Measurements from ENCODE around the gene HERC2. TPM values are rescaled to one million over a fixed set of nuclear protein-coding genes. Genes with fewer than 3 reads are reported as not detected.

HERC2 gene
- total and polyA plus RNA-seq, 2 of the 8 experiments (the other 6 are each of a cell fraction or from before 2014, with no cell fraction given): 83.0 to 88.7 TPM

- Histone ChIP-seq H3K27me3 (replicated peaks in 1 of 4; ENCODE audit: control insufficient read depth in 3 of 4, extremely low read depth in 1 of 4, insufficient read depth in 3 of 4, low read length in 3 of 4) (no peaks in the 10 kb centered on the region), H2BK5ac (ENCODE audit: low read depth, low read length) (no peak overlapping the region), H2AFZ (ENCODE audit: low read length) (no peak overlapping the region), H3K4me1 (replicated peaks in 1 of 4; ENCODE audit: control insufficient read depth in 3 of 4, insufficient read depth in 4 of 4, low read length in 3 of 4) (no peaks in the 10 kb centered on the region; a peak in 1 of 7 replicates), H2BK12ac (ENCODE audit: low read depth, low read length) (no peak overlapping the region), H3K14ac (ENCODE audit: insufficient read length) (no peak overlapping the region), H4K20me1 (replicated peaks in 1 of 2; ENCODE audit: control insufficient read depth in 1 of 2, insufficient read depth in 2 of 2, low read length in 2 of 2) (no peaks in the 10 kb centered on the region), H2BK120ac (replicated peaks; ENCODE audit: low read depth, low read length) (no peak overlapping the region), H3K9ac (replicated peaks in 1 of 4; ENCODE audit: extremely low read depth in 1 of 4, low read depth in 3 of 4, low read length in 3 of 4) (no peak overlapping the region), H3K18ac (ENCODE audit: extremely low read depth, low read length) (no peak overlapping the region), H3K79me1 (ENCODE audit: low read depth, low read length) (no peaks in the 10 kb centered on the region), H2BK15ac (ENCODE audit: low read length) (no peak overlapping the region), H3K9me3 (ENCODE audit: insufficient read depth in 2 of 2, low read depth in 1 of 2, low read length in 1 of 2) (no peaks in the 10 kb centered on the region), H3K79me2 (ENCODE audit: control insufficient read depth in 1 of 2, insufficient read depth in 2 of 2, low read length in 2 of 2) (no peaks in the 10 kb centered on the region), H3K4me2 (ENCODE audit: insufficient read depth in 1 of 2, low read depth in 2 of 2, low read length in 2 of 2) (no peak overlapping the region), H3K4me3 (ENCODE audit: extremely low read depth in 1 of 4, insufficient read depth in 2 of 4, low read depth in 3 of 4, low read length in 4 of 4) (no peak overlapping the region), H3K4ac (replicated peaks; ENCODE audit: insufficient read length, low read depth, low read length) (no peak overlapping the region), H3K56ac (replicated peaks; ENCODE audit: insufficient read length, low read depth, low read length) (no peak overlapping the region), H2BK20ac (ENCODE audit: low read length) (no peak overlapping the region), H4K91ac (replicated peaks; ENCODE audit: insufficient read length, low read length) (no peak overlapping the region), H3K36me3 (ENCODE audit: control insufficient read depth in 2 of 4, insufficient read depth in 4 of 4, low read length in 3 of 4) (no peaks in the 10 kb centered on the region), H3K27ac (ENCODE audit: low read depth, low read length) (no peak overlapping the region), H2AK5ac (ENCODE audit: low read depth, low read length) (no peak overlapping the region), H3K23ac (ENCODE audit: insufficient read length) (no peak overlapping the region), H4K8ac (ENCODE audit: extremely low read depth, insufficient read depth, low read length) (no peak overlapping the region), H3K23me2 (ENCODE audit: low read depth, low read length) (no peaks in the 10 kb centered on the region; the same call in 1 of the 2 replicates), H4K5ac (ENCODE audit: insufficient read length, low read depth, low read length) (no peak overlapping the region)
- FAIRE-seq (no peak), DNase-seq (ENCODE audit: low read depth in 1 of 2, low spot score in 2 of 2) (no peak)
- POLR2A ChIA-PET (ENCODE audit: partially characterized antibody): no interaction called here
- WGBS, 2 experiments (ENCODE audit: extremely low coverage in 1 of 2, insufficient coverage in 1 of 2, insufficient read length in 1 of 2, insufficient replicate concordance in 2 of 2, low coverage in 1 of 2, low lambda C conversion rate in 2 of 2, missing lambda C conversion rate in 1 of 2): 83% methylated on average over 1 of the region's 1 CpG; no CpG with 5 or more reads in 1 of the 2 experiments
- CTCF ChIA-PET (ENCODE audit: partially characterized antibody): no interaction called here
- TF ChIP-seq ATF2 (IDR thresholded peaks at IDR 0.05; ENCODE audit: low read length): no peak
- no peak for TF ChIP-seq HDAC2 (IDR thresholded peaks at IDR 0.05; ENCODE audit: borderline replicate concordance in 1 of 2, low read depth in 2 of 2, low read length in 2 of 2)
- TF ChIP-seq JUND (IDR thresholded peaks at IDR 0.05; ENCODE audit: low read length): no peak
- no peak for TF ChIP-seq EP300 (IDR thresholded peaks at IDR 0.05; ENCODE audit: borderline replicate concordance in 1 of 2, low read depth in 2 of 2, low read length in 2 of 2)
- no peak for TF ChIP-seq CEBPB (IDR thresholded peaks at IDR 0.05; ENCODE audit: low read depth, low read length)
- no peak for TF ChIP-seq RBBP5 (IDR thresholded peaks at IDR 0.05; ENCODE audit: borderline replicate concordance, low read depth, low read length)
- TF ChIP-seq PHF8 (conservative IDR thresholded peaks at IDR 0.05; ENCODE audit: low read depth, low read length): no peak
- no peak for TF ChIP-seq TBP (IDR thresholded peaks at IDR 0.05; ENCODE audit: low read depth, low read length)
- TF ChIP-seq EZH2 (IDR thresholded peaks at IDR 0.05; ENCODE audit: low read depth, low read length, severe bottlenecking): no peak
Observed at GRCh38 chr15:28075573-28075972, 246.4 kb downstream of the HERC2 start.
